SK-N-MC (cell line): ENCODE data around the gene TMEM98.
A peak's percentile ranks its signal among the peaks of the same experiment; 100 is the strongest.
"Not testable (repeated sequence)": the region's sequence is repeated elsewhere in the genome, so short reads cannot be mapped to it uniquely, and the experiment has no call there.

Experiments
- DNase-seq: peaks from one replicate; pipeline ENCODE4 v3.0.0-alpha.2; 2011; ENCODE audit warnings: low read depth, low spot score
- H3K27ac ChIP-seq: fragments of 200-600 bp; sonication (generic); 2 replicates; pipeline ENCODE4 v1.5.1; 2016; ENCODE audit warnings: mixed run types
- H3K36me3 ChIP-seq: fragments of 200-600 bp; sonication (generic); 2 replicates; pipeline ENCODE4 v1.6.1; 2017; ENCODE audit warnings: antibody characterized with exemption, low read length, mixed read lengths; ENCODE audit not compliant: insufficient read depth
- H3K4me3 ChIP-seq: fragments of 200-600 bp; sonication (generic); 2 replicates; pipeline ENCODE4 v1.5.1; 2016
- H3K9ac ChIP-seq: fragments of 200-600 bp; sonication (generic); 2 replicates; pipeline ENCODE4 v1.8.0; 2017; ENCODE audit warnings: mixed run types, mixed read lengths; ENCODE audit not compliant: insufficient read length
- H3K9me3 ChIP-seq: fragments of 200-600 bp; sonication (generic); 2 replicates; pipeline ENCODE4 v1.6.1; 2017; ENCODE audit warnings: low read depth, mild to moderate bottlenecking, antibody characterized with exemption, low read length, moderate library complexity, mixed read lengths
- EZH2 ChIP-seq: fragments of 200-600 bp; sonication (generic); IDR thresholded peaks from one replicate; pipeline ENCODE4 v1.6.1; 2017; ENCODE audit warnings: antibody characterized with exemption
- FOXP2 ChIP-seq: optimal IDR thresholded peaks from 2 replicates; pipeline ENCODE3; 2011; ENCODE audit warnings: mild to moderate bottlenecking, moderate library complexity; ENCODE audit not compliant: insufficient read depth; ENCODE audit errors: extremely low read length, control extremely low read depth
- POLR2AphosphoS5 ChIP-seq: IDR thresholded peaks from 2 replicates; pipeline ENCODE4 v1.6.1; 2012; ENCODE audit warnings: mild to moderate bottlenecking, low read depth, low read length, borderline replicate concordance

TMEM98 gene

GRCh38 chr17:32927724-32928585, at the start of gene TMEM98:
TMEM98 (plus strand) TSS chr17:32928153; CDS start chr17:32931529, 3,376 bp downstream.
- peak within 1 kb of the TSS; percentile 82 for H3K27ac ChIP-seq
- H3K9ac ChIP-seq, result peak within 1 kb of the TSS; percentile 96
- peaks cover 17% of the 10 kb centered on the region for H3K36me3 ChIP-seq
- H3K4me3 ChIP-seq, result peak within 1 kb of the TSS; percentile 93
- TF ChIP-seq POLR2AphosphoS5 (no peak), FOXP2 (no peak), EZH2 (no peak)
- DNase-seq, result no peak
- no peaks in the 10 kb centered on the region for H3K9me3 ChIP-seq

- H3K9ac ChIP-seq, result no peak overlapping the region
- H3K27ac ChIP-seq, result no peak overlapping the region
These were observed 49.7 kb upstream of the TMEM98 start for GRCh38 chr17:32878211-32878610.

GRCh38 chr17:32879134-32879533, 48.8 kb upstream of the TMEM98 start:
- no peak overlapping the region for H3K27ac ChIP-seq
- no peaks in the 10 kb centered on the region for H3K36me3 ChIP-seq
- no peak overlapping the region for H3K9ac ChIP-seq
- no peak for TF ChIP-seq FOXP2
- TF ChIP-seq POLR2AphosphoS5, result no peak
- TF ChIP-seq EZH2, result no peak
- no peak for DNase-seq
- H3K9me3 ChIP-seq, result no peaks in the 10 kb centered on the region
- no peak overlapping the region for H3K4me3 ChIP-seq

More at GRCh38 chr17:32878211-32878610, 49.7 kb upstream of the TMEM98 start:
- no peak for DNase-seq
- no peaks in the 10 kb centered on the region for H3K36me3 ChIP-seq
- no peak overlapping the region for H3K4me3 ChIP-seq
- TF ChIP-seq FOXP2 (no peak), EZH2 (no peak), POLR2AphosphoS5 (no peak)
- no peaks in the 10 kb centered on the region for H3K9me3 ChIP-seq

DNA sequence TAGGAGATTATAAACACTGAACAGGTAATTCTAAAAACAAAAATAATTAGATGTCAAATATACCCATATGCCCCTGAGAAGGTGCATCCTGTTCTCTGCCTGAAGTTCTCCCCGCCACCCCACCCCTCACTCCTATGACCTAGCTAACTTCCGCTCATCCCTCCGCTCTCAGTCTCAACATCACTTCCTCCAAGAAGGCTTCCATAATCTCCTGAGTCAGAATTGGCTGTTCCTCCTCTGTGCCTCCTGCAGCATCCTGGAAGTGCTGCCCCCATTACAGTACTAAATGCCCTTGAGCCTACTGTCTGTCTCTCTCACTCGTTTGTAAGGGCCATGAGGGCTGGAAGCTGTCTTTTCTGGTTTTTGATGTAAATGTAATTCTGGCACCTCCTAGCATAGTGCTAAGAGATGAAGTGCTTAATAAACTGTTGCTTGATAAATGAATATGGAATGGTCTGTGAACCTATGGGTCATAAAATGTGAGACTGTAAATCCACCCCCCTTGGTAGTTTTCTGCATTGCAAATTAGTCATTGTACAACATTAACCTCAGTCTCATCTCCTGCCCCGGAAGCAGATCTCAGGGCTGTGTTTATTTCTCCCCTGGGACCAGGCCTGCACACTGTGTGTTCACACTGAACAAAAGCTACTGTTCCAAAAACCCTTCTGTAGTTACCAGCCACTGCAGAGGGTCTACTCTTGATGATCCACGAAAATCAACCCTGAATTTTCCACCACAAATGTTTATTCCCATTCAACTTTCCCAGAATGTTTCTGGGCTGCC, 47.1 kb upstream of the TMEM98 start:
- DNase-seq, result no peak
- Histone ChIP-seq H3K4me3 (peak overlapping the region; percentile 16; the same call in 1 of the 2 replicates), H3K9me3 (no peaks in the 10 kb centered on the region), H3K27ac (peak overlapping the region; percentile 49; the same call in 1 of the 2 replicates), H3K36me3 (no peaks in the 10 kb centered on the region), H3K9ac (peak overlapping the region; percentile 39)
- no peak for TF ChIP-seq POLR2AphosphoS5
- no peak for TF ChIP-seq EZH2
- no peak for TF ChIP-seq FOXP2

DNA sequence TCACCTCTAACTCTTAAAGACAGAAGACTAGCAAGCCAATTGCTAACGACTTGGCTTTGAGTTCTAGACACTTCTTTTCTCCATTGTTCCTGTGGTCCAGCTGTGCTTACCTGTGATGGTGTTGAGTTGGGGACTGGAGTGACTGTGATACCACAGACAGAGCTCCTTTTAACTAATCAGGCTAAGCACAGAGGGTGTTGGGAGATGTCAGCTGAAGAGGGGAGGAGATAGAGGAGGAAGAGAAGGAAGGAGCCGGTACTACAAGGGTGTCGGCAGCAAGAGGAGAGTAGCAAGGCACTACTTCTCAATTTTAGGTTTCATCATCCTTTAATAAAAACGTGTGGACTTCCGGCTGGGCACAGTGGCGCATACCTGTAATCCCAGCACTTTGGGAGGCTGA, 45.9 kb upstream of the TMEM98 start:
- Histone ChIP-seq H3K27ac (no peak overlapping the region), H3K9ac (no peak overlapping the region)

DNA sequence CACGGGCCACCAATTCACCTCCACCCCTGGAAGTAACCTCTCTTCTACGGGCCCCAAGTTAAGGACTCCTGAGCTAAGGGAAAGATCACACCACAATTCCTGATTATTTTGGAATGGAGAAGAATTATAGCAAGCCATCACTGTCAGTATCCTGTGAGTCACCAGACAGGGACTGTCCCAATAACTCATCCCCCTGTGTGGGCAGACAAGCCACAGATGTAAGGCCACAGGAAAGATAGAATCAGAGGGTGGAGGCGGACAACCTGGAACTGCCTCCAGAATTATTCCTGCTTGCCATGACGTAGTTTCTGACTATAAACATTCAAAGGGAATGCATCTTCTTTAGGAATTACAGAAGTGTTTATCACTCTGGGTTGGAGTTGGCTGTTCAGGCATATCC, 45.2 kb upstream of the TMEM98 start:
- Histone ChIP-seq H3K9ac (no peak overlapping the region), H3K36me3 (no peaks in the 10 kb centered on the region), H3K27ac (no peak overlapping the region), H3K4me3 (no peak overlapping the region), H3K9me3 (no peaks in the 10 kb centered on the region)
- TF ChIP-seq EZH2, result no peak
- no peak for TF ChIP-seq FOXP2
- TF ChIP-seq POLR2AphosphoS5, result no peak
- DNase-seq, result no peak

More for the DNA sequence above, 45.9 kb upstream of the TMEM98 start:
- Histone ChIP-seq H3K36me3 (no peaks in the 10 kb centered on the region), H3K4me3 (no peak overlapping the region), H3K9me3 (no peaks in the 10 kb centered on the region)
- DNase-seq, result no peak
- TF ChIP-seq FOXP2 (no peak), EZH2 (no peak), POLR2AphosphoS5 (no peak)

GRCh38 chr17:32886951-32887350, 41.0 kb upstream of the TMEM98 start:
- not testable (repeated sequence) for H3K27ac ChIP-seq, DNase-seq, H3K36me3 ChIP-seq, H3K4me3 ChIP-seq, H3K9me3 ChIP-seq, H3K9ac ChIP-seq

GRCh38 chr17:32887410-32887809, 40.5 kb upstream of the TMEM98 start:
- not testable (repeated sequence) for H3K9me3 ChIP-seq, H3K27ac ChIP-seq, DNase-seq, H3K36me3 ChIP-seq, H3K4me3 ChIP-seq, H3K9ac ChIP-seq
